SK-N-SH (cell line): ENCODE measurements around the gene SMARCD3. TPM values are rescaled to one million over a fixed set of nuclear protein-coding genes. Genes with fewer than 3 reads are reported as not detected.

ENCODE experiments used
- CTCF ChIA-PET: fragments of 300-600, 350-600 bp; formaldehyde crosslinking; extraction: SDS; loops from one replicate; lab custom pipeline; 2021; lab: Yijun Ruan, JAX
- POLR2A ChIA-PET: fragments of 350-600 bp; sonication (Branson Sonifier 250); formaldehyde crosslinking; extraction: SDS; loops from one replicate; lab custom pipeline; 2020; ENCODE audit warnings: antibody characterized with exemption, inconsistent platforms; lab: Yijun Ruan, JAX
- DNase-seq: peaks from one replicate; pipeline ENCODE4 v3.0.0; 2012
- H2AFZ ChIP-seq: fragments of 200-600 bp; sonication (generic); 2 replicates; pipeline ENCODE4 v1.8.1; 2016; ENCODE audit warnings: antibody characterized with exemption, mild to moderate bottlenecking, low read depth
- H3F3A ChIP-seq: fragments of 200-600 bp; sonication (generic); replicated peaks from 2 replicates; pipeline ENCODE3; 2016; ENCODE audit warnings: antibody characterized with exemption, mild to moderate bottlenecking; ENCODE audit not compliant: insufficient read depth
- H3K27ac ChIP-seq, 2 experiments: fragments of 200-500 bp in 1 of 2; fragments of 200-600 bp in 1 of 2; sonication (Bioruptor generic) in 1 of 2; sonication (generic), shearing (Covaris generic) in 1 of 2; 2 replicates each; pipeline versions ENCODE4 v1.5.1 to v1.6.1; 2014 to 2016; ENCODE audit warnings: low read depth in 2 of 2, inconsistent platforms in 1 of 2, low read length in 1 of 2, mild to moderate bottlenecking in 1 of 2, mixed read lengths in 1 of 2
- H3K27me3 ChIP-seq: fragments of 200-600 bp; sonication (generic), shearing (Covaris generic); 2 replicates; pipeline ENCODE4 v1.6.1; 2016; ENCODE audit warnings: mixed run types; ENCODE audit not compliant: insufficient read depth
- H3K36me3 ChIP-seq, 2 experiments: fragments of 200-500 bp in 1 of 2; fragments of 200-600 bp in 1 of 2; sonication (Bioruptor generic) in 1 of 2; sonication (generic) in 1 of 2; replicated peaks in 1 of 2; 2 replicates each; pipeline versions ENCODE3 to v1.5.1; 2014 to 2016; ENCODE audit warnings: low read length in 1 of 2, mild to moderate bottlenecking in 1 of 2; ENCODE audit not compliant: insufficient read depth in 2 of 2, control insufficient read depth in 1 of 2
- H3K4me1 ChIP-seq, 2 experiments: fragments of 200-500 bp in 1 of 2; fragments of 200-600 bp in 1 of 2; sonication (Bioruptor generic) in 1 of 2; sonication (generic), shearing (Covaris generic) in 1 of 2; 2 replicates each; pipeline versions ENCODE4 v1.5.1 to v1.6.1; 2014 to 2016; ENCODE audit warnings: low read depth in 1 of 2, low read length in 1 of 2, mixed run types in 1 of 2; ENCODE audit not compliant: insufficient read depth in 2 of 2, control insufficient read depth in 1 of 2
- H3K4me2 ChIP-seq: fragments of 200-600 bp; sonication (generic), shearing (Covaris generic); 2 replicates; pipeline ENCODE4 v1.6.1; 2017; ENCODE audit warnings: mixed run types
- H3K4me3 ChIP-seq, 2 experiments: fragments of 200-500 bp in 1 of 2; fragments of 200-600 bp in 1 of 2; sonication (Bioruptor generic) in 1 of 2; sonication (generic), shearing (Covaris generic) in 1 of 2; 2 replicates each; pipeline versions ENCODE4 v1.5.1 to v1.8.1; 2014 to 2016; ENCODE audit warnings: low read depth in 2 of 2, inconsistent platforms in 1 of 2, low read length in 1 of 2, mild to moderate bottlenecking in 1 of 2, mixed read lengths in 1 of 2, moderate library complexity in 1 of 2
- H3K79me2 ChIP-seq: fragments of 200-600 bp; sonication (generic); 2 replicates; pipeline ENCODE4 v1.8.1; 2017; ENCODE audit warnings: mild to moderate bottlenecking; ENCODE audit not compliant: insufficient read depth
- H3K9ac ChIP-seq: fragments of 200-600 bp; sonication (generic); 2 replicates; pipeline ENCODE4 v1.6.1; 2017; ENCODE audit warnings: mixed run types
- H3K9me2 ChIP-seq: fragments of 200-600 bp; sonication (generic); 2 replicates; pipeline ENCODE4 v1.6.1; 2017; ENCODE audit warnings: mixed run types
- H3K9me3 ChIP-seq: fragments of 200-600 bp; sonication (generic); 2 replicates; pipeline ENCODE4 v1.6.1; 2017; ENCODE audit warnings: mixed run types, mild to moderate bottlenecking, moderate library complexity
- H4K20me1 ChIP-seq: fragments of 200-600 bp; sonication (generic); 2 replicates; pipeline ENCODE4 v1.6.1; 2017; ENCODE audit warnings: mild to moderate bottlenecking, mixed run types; ENCODE audit not compliant: insufficient read depth
- CHD2 ChIP-seq: fragments of 150-350 bp; IDR thresholded peaks from 2 replicates; pipeline ENCODE4 v1.6.1; 2018; ENCODE audit warnings: low read length; ENCODE audit not compliant: partially characterized antibody
- FOSL2 ChIP-seq: IDR thresholded peaks from 2 replicates; pipeline ENCODE4 v1.4.0; 2012; ENCODE audit warnings: low read depth, mild to moderate bottlenecking, moderate library complexity, borderline replicate concordance
- FOXJ3 ChIP-seq: sonication (generic); formaldehyde crosslinking; IDR thresholded peaks from 2 replicates; pipeline ENCODE4 v1.5.1; 2020; ENCODE audit warnings: mild to moderate bottlenecking, missing genetic modification reagents
- GABPA ChIP-seq: IDR thresholded peaks from 2 replicates; pipeline ENCODE4 v1.4.0; 2012; ENCODE audit warnings: low read depth, mild to moderate bottlenecking
- GATA2 ChIP-seq: sonication (generic); formaldehyde crosslinking; IDR thresholded peaks from 2 replicates; pipeline ENCODE4 v1.5.0; 2020; ENCODE audit warnings: mild to moderate bottlenecking, missing genetic modification reagents
- MAX ChIP-seq: IDR thresholded peaks from 2 replicates; pipeline ENCODE4 v1.4.0; 2012; ENCODE audit warnings: low read depth
- POLR2AphosphoS5 ChIP-seq: IDR thresholded peaks from 2 replicates; pipeline ENCODE4 v1.6.1; 2012; ENCODE audit warnings: low read depth, low read length
- RCOR1 ChIP-seq: fragments of 150-350 bp; IDR thresholded peaks from 2 replicates; pipeline ENCODE4 v1.6.1; 2017; ENCODE audit warnings: antibody characterized with exemption, low read length
- TAF1 ChIP-seq: IDR thresholded peaks from 2 replicates; pipeline ENCODE4 v1.6.1; 2012; ENCODE audit warnings: low read depth, mild to moderate bottlenecking, low read length, moderate library complexity, borderline replicate concordance
- TCF12 ChIP-seq: IDR thresholded peaks from 2 replicates; pipeline ENCODE4 v1.4.0; 2012
- USF1 ChIP-seq: IDR thresholded peaks from 2 replicates; pipeline ENCODE4 v1.4.0; 2012; ENCODE audit warnings: low read depth, borderline replicate concordance
- YY1 ChIP-seq: IDR thresholded peaks from 2 replicates; pipeline ENCODE4 v1.4.0; 2012; ENCODE audit warnings: low read depth, mild to moderate bottlenecking
- WGBS: methylation state at CpG from one replicate; pipeline ENCODE4 v1.1.6; 2017; ENCODE audit warnings: low lambda C conversion rate; 5-methylcytosine and 5-hydroxymethylcytosine counted together
- polyA plus RNA-seq, 3 experiments: library from polyadenylated mRNA; depleted of rRNA; stranded (reverse); fragments of >200 nt; gene quantifications; 2 replicates each; pipeline ENCODE4 v1.2.3, GENCODE V29; 2012
- TF ChIP-seq, protein P1 (sequence below): fragments of 150-350 bp; IDR thresholded peaks from 2 replicates; pipeline ENCODE4 v1.6.1; 2017; ENCODE audit warnings: antibody characterized with exemption, low read length, low read depth, borderline replicate concordance
- TF ChIP-seq, protein P2 (sequence below): IDR thresholded peaks from 2 replicates; pipeline ENCODE4 v1.6.1; 2012; ENCODE audit warnings: mild to moderate bottlenecking, low read depth, low read length, moderate library complexity
- TF ChIP-seq, protein P3 (sequence below): fragments of 200-600 bp; sonication (generic); IDR thresholded peaks from 2 replicates; pipeline ENCODE4 v1.6.1; 2017; ENCODE audit warnings: antibody characterized with exemption, mild to moderate bottlenecking, moderate library complexity
- TF ChIP-seq, protein P4 (sequence below): fragments of 150-350 bp; IDR thresholded peaks from 2 replicates; pipeline ENCODE4 v1.6.1; 2016; ENCODE audit warnings: mild to moderate bottlenecking, low read depth, low read length

SMARCD3 gene
- polyA plus RNA-seq, 1 of the 3 experiments (the other 2 are of a cell fraction): 62.8 TPM

GRCh38 chr7:151272877-151273276 is 24.4 kb upstream of the SMARCD3 start:
- H3K9ac ChIP-seq: no peak overlapping the region
- H3K9me2 ChIP-seq: no peaks in the 10 kb centered on the region
- H3K4me1 ChIP-seq: peaks cover 0 to 12% of the 10 kb centered on the region in 2 experiments; a peak in 1 of 4 replicates
- TF ChIP-seq GATA2: no peak
- TF ChIP-seq TCF12: no peak
- TF ChIP-seq MAX: no peak
- TF ChIP-seq FOSL2: no peak
- TF ChIP-seq FOXJ3: no peak
- CTCF ChIA-PET: interaction anchor here (0.9 to 2.8 kb wide), 8 partner anchors 11 to 104 kb away, joined by 3 to 9 read pairs (median 6); no protein-coding TSS in a partner anchor
- no peaks in the 10 kb centered on the region for H3K79me2 ChIP-seq
- no peaks in the 10 kb centered on the region for H4K20me1 ChIP-seq
- H2AFZ ChIP-seq: no peak overlapping the region
- H3F3A ChIP-seq: no peaks in the 10 kb centered on the region
- POLR2A ChIA-PET: interaction anchor here (0.6 kb wide), 1 partner anchor 46 kb away, joined by 3 read pairs; the partner anchor contains the start of gene ABCF2
- DNase-seq: no peak
- H3K27me3 ChIP-seq: no peaks in the 10 kb centered on the region
- H3K9me3 ChIP-seq: no peaks in the 10 kb centered on the region
- no peak overlapping the region for H3K4me3 ChIP-seq
- no peak overlapping the region for H3K4me2 ChIP-seq
- H3K27ac ChIP-seq: no peak overlapping the region
- 91% methylated on average over 5 of the region's 7 CpGs for WGBS
- no peaks in the 10 kb centered on the region for H3K36me3 ChIP-seq

GRCh38 chr7:151272405-151272804 is 23.9 kb upstream of the SMARCD3 start:
- Histone ChIP-seq H3K27ac (no peak overlapping the region), H3F3A (no peaks in the 10 kb centered on the region), H3K9me3 (no peaks in the 10 kb centered on the region), H3K27me3 (no peaks in the 10 kb centered on the region), H2AFZ (no peak overlapping the region), H3K4me1 (peaks cover 0 to 11% of the 10 kb centered on the region in 2 experiments; a peak in 1 of 4 replicates), H3K4me2 (no peak overlapping the region), H3K9ac (no peak overlapping the region), H3K9me2 (no peaks in the 10 kb centered on the region), H4K20me1 (no peaks in the 10 kb centered on the region), H3K36me3 (no peaks in the 10 kb centered on the region), H3K4me3 (no peak overlapping the region), H3K79me2 (no peaks in the 10 kb centered on the region)
- 86% methylated on average over 10 of the region's 10 CpGs for WGBS
- DNase-seq: no peak
- CTCF ChIA-PET: interaction anchor here (0.9 to 2.8 kb wide), 6 partner anchors 11 to 104 kb away, joined by 3 to 9 read pairs (median 6); no protein-coding TSS in a partner anchor
- TF ChIP-seq, protein P1, sequence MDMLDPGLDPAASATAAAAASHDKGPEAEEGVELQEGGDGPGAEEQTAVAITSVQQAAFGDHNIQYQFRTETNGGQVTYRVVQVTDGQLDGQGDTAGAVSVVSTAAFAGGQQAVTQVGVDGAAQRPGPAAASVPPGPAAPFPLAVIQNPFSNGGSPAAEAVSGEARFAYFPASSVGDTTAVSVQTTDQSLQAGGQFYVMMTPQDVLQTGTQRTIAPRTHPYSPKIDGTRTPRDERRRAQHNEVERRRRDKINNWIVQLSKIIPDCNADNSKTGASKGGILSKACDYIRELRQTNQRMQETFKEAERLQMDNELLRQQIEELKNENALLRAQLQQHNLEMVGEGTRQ: no peak
- TF ChIP-seq TAF1 (no peak), GABPA (no peak), MAX (no peak), POLR2AphosphoS5 (no peak), USF1 (no peak), TCF12 (no peak), CHD2 (no peak), RCOR1 (no peak), FOXJ3 (no peak), YY1 (no peak)
- TF ChIP-seq, protein P2, sequence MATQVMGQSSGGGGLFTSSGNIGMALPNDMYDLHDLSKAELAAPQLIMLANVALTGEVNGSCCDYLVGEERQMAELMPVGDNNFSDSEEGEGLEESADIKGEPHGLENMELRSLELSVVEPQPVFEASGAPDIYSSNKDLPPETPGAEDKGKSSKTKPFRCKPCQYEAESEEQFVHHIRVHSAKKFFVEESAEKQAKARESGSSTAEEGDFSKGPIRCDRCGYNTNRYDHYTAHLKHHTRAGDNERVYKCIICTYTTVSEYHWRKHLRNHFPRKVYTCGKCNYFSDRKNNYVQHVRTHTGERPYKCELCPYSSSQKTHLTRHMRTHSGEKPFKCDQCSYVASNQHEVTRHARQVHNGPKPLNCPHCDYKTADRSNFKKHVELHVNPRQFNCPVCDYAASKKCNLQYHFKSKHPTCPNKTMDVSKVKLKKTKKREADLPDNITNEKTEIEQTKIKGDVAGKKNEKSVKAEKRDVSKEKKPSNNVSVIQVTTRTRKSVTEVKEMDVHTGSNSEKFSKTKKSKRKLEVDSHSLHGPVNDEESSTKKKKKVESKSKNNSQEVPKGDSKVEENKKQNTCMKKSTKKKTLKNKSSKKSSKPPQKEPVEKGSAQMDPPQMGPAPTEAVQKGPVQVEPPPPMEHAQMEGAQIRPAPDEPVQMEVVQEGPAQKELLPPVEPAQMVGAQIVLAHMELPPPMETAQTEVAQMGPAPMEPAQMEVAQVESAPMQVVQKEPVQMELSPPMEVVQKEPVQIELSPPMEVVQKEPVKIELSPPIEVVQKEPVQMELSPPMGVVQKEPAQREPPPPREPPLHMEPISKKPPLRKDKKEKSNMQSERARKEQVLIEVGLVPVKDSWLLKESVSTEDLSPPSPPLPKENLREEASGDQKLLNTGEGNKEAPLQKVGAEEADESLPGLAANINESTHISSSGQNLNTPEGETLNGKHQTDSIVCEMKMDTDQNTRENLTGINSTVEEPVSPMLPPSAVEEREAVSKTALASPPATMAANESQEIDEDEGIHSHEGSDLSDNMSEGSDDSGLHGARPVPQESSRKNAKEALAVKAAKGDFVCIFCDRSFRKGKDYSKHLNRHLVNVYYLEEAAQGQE: no peak
- TF ChIP-seq, protein P3, sequence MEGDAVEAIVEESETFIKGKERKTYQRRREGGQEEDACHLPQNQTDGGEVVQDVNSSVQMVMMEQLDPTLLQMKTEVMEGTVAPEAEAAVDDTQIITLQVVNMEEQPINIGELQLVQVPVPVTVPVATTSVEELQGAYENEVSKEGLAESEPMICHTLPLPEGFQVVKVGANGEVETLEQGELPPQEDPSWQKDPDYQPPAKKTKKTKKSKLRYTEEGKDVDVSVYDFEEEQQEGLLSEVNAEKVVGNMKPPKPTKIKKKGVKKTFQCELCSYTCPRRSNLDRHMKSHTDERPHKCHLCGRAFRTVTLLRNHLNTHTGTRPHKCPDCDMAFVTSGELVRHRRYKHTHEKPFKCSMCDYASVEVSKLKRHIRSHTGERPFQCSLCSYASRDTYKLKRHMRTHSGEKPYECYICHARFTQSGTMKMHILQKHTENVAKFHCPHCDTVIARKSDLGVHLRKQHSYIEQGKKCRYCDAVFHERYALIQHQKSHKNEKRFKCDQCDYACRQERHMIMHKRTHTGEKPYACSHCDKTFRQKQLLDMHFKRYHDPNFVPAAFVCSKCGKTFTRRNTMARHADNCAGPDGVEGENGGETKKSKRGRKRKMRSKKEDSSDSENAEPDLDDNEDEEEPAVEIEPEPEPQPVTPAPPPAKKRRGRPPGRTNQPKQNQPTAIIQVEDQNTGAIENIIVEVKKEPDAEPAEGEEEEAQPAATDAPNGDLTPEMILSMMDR: no peak
- TF ChIP-seq, protein P4, sequence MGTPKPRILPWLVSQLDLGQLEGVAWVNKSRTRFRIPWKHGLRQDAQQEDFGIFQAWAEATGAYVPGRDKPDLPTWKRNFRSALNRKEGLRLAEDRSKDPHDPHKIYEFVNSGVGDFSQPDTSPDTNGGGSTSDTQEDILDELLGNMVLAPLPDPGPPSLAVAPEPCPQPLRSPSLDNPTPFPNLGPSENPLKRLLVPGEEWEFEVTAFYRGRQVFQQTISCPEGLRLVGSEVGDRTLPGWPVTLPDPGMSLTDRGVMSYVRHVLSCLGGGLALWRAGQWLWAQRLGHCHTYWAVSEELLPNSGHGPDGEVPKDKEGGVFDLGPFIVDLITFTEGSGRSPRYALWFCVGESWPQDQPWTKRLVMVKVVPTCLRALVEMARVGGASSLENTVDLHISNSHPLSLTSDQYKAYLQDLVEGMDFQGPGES: no peak
- POLR2A ChIA-PET: interaction anchor here (0.6 kb wide), 1 partner anchor 45 kb away, joined by 3 read pairs; the partner anchor contains the start of gene ABCF2
